ENCODE data around the gene KCNMB2.

DNA sequence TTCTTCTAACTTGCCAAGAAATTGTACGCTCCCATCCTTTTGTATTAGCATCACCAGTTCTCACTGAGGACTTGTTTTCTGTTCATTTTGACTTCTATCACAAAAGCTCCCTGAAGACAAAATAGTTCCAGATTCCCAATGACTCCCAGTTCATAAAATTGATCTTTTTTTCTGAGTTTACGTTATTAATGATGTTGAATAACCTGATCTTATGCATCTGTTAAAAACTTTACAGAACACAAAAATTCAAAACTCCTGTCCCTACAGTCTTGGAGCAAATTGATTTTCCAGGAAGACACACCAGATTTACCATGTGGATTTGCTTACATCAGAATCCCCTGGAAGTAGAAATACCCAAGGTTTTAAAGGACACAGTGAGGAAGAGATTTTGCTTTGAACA lies 8.3 kb upstream of the KCNMB2 start:
- TF ChIP-seq, protein P1, sequence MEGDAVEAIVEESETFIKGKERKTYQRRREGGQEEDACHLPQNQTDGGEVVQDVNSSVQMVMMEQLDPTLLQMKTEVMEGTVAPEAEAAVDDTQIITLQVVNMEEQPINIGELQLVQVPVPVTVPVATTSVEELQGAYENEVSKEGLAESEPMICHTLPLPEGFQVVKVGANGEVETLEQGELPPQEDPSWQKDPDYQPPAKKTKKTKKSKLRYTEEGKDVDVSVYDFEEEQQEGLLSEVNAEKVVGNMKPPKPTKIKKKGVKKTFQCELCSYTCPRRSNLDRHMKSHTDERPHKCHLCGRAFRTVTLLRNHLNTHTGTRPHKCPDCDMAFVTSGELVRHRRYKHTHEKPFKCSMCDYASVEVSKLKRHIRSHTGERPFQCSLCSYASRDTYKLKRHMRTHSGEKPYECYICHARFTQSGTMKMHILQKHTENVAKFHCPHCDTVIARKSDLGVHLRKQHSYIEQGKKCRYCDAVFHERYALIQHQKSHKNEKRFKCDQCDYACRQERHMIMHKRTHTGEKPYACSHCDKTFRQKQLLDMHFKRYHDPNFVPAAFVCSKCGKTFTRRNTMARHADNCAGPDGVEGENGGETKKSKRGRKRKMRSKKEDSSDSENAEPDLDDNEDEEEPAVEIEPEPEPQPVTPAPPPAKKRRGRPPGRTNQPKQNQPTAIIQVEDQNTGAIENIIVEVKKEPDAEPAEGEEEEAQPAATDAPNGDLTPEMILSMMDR (IDR thresholded peaks at IDR 0.05): no peak
- TF ChIP-seq POLR2A (IDR thresholded peaks at IDR 0.05): no peak

Data from right lobe of liver (tissue), 4 donors.